ENCODE results near the gene DSTN. TPM values are rescaled to one million over a fixed set of nuclear protein-coding genes. Genes with fewer than 3 reads are reported as not detected.

Gene DSTN
- total and polyA plus RNA-seq, 2 experiments from 2014 or later, result 162 to 459 TPM

GRCh38 chr20:17621229-17621968, 51.5 kb downstream of the DSTN start:
- H3K27me3 Mint-ChIP-seq (ENCODE audit: insufficient read depth, low read depth, poor library complexity), result peaks cover 11% of the 10 kb centered on the region
- no peaks in the 10 kb centered on the region for H3K9me2 ChIP-seq (ENCODE audit: insufficient read depth)
- H2AFZ ChIP-seq, result no peak overlapping the region
- 0 out of 2 replicates have a peak, but pooled peaks cover 4% of the 10 kb centered on the region for H4K20me1 ChIP-seq (replicated peaks; ENCODE audit: insufficient read depth)
- no peaks in the 10 kb centered on the region for H3F3A ChIP-seq (replicated peaks; ENCODE audit: low read depth)
- no peak overlapping the region for H3K27ac ChIP-seq (ENCODE audit: low read depth)
- no peaks in the 10 kb centered on the region; the same call in 2 of the 3 replicates for H3K4me1 Mint-ChIP-seq
- H3K36me3 Mint-ChIP-seq (ENCODE audit: low read depth), result peaks cover 69% of the 10 kb centered on the region
- 0 out of 2 replicates have a peak, but pooled peaks cover 8% of the 10 kb centered on the region for H3K36me3 ChIP-seq (ENCODE audit: insufficient read depth)
- H3K4me2 ChIP-seq, result no peak overlapping the region
- H3K27me3 ChIP-seq (ENCODE audit: insufficient read depth), result no peaks in the 10 kb centered on the region
- no peaks in the 10 kb centered on the region for H3K4me1 ChIP-seq (ENCODE audit: insufficient read depth)
- ATAC-seq, result no peak
- 0 out of 3 replicates have a peak, but pooled peaks cover 3% of the 10 kb centered on the region for H3K9me3 Mint-ChIP-seq
- no peak overlapping the region for H3K4me3 ChIP-seq
- no peak for TF ChIP-seq CREB1 (CRISPR knock-in tag; IDR thresholded peaks at IDR 0.05; ENCODE audit: low read depth)
- no peak for TF ChIP-seq EZH2phosphoT487 (IDR thresholded peaks at IDR 0.05; ENCODE audit: unreplicated experiment)
- no peak for DNase-seq (ENCODE audit: low spot score)
- no peak overlapping the region for H3K27ac Mint-ChIP-seq
- no peak overlapping the region for H3K4me3 Mint-ChIP-seq
- no peaks in the 10 kb centered on the region for H3K79me2 ChIP-seq (replicated peaks; ENCODE audit: insufficient read depth)

GRCh38 chr20:17622086-17622850, 52.4 kb downstream of the DSTN start:
- H3K4me3 Mint-ChIP-seq, result no peak overlapping the region
- no peaks in the 10 kb centered on the region; the same call in 2 of the 3 replicates for H3K4me1 Mint-ChIP-seq
- H3K4me1 ChIP-seq (ENCODE audit: insufficient read depth), result no peaks in the 10 kb centered on the region
- H3K27ac ChIP-seq (ENCODE audit: low read depth), result no peak overlapping the region
- H3K4me3 ChIP-seq, result no peak overlapping the region
- peaks cover 9% of the 10 kb centered on the region for H3K27me3 Mint-ChIP-seq (ENCODE audit: insufficient read depth, low read depth, poor library complexity)
- TF ChIP-seq ZNF462 (CRISPR knock-in tag; IDR thresholded peaks at IDR 0.05), result no peak
- no peak for TF ChIP-seq EZH2 (IDR thresholded peaks at IDR 0.05; ENCODE audit: low read depth, unreplicated experiment)
- TF ChIP-seq CTCF (conservative IDR thresholded peaks at IDR 0.05; ENCODE audit: low read depth in 2 of 2), result no peak
- no peak for TF ChIP-seq NANOG (IDR thresholded peaks at IDR 0.05; ENCODE audit: borderline replicate concordance)
- peaks cover 71% of the 10 kb centered on the region for H3K36me3 Mint-ChIP-seq (ENCODE audit: low read depth)
- no peak overlapping the region for H2AFZ ChIP-seq
- H3K4me2 ChIP-seq, result no peak overlapping the region
- H3K9me3 Mint-ChIP-seq, result 0 out of 3 replicates have a peak, but pooled peaks cover 3% of the 10 kb centered on the region
- no peaks in the 10 kb centered on the region for H3K79me2 ChIP-seq (replicated peaks; ENCODE audit: insufficient read depth)
- H3K27me3 ChIP-seq (ENCODE audit: insufficient read depth), result no peaks in the 10 kb centered on the region
- no peaks in the 10 kb centered on the region for H3F3A ChIP-seq (replicated peaks; ENCODE audit: low read depth)
- no peak for DNase-seq (ENCODE audit: low spot score)
- no peak overlapping the region for H3K27ac Mint-ChIP-seq
- no peak for ATAC-seq
- 0 out of 2 replicates have a peak, but pooled peaks cover 4% of the 10 kb centered on the region for H4K20me1 ChIP-seq (replicated peaks; ENCODE audit: insufficient read depth)
- peaks cover 5% of the 10 kb centered on the region; the same call in 1 of the 2 replicates for H3K36me3 ChIP-seq (ENCODE audit: insufficient read depth)
- H3K9me2 ChIP-seq (ENCODE audit: insufficient read depth), result no peaks in the 10 kb centered on the region

Measured in GM23338 (cell line).